ENCODE data around the gene CREB1. TPM values are rescaled to one million over a fixed set of nuclear protein-coding genes. Genes with fewer than 3 reads are reported as not detected.

CREB1 gene
- total RNA-seq, 1 donor from 2014 or later, result 109 TPM

- FAIRE-seq, result no peak
- no peak for DNase-seq (ENCODE audit: low spot score in 2 of 2)
Measured at GRCh38 chr2:207534417-207534816, 4.7 kb downstream of the CREB1 start.

GRCh38 chr2:207539470-207539869 is 9.7 kb downstream of the CREB1 start:
- DNase-seq (ENCODE audit: low spot score in 2 of 2), result no peak
- FAIRE-seq, result no peak

- FAIRE-seq (peak; percentile 23), DNase-seq (ENCODE audit: low spot score in 2 of 2) (no peak)
Measured at GRCh38 chr2:207540431-207540830, 10.7 kb downstream of the CREB1 start.

GRCh38 chr2:207541933-207542332 is 12.2 kb downstream of the CREB1 start:
- DNase-seq (ENCODE audit: low spot score in 2 of 2) (no peak), FAIRE-seq (no peak)

- FAIRE-seq, result no peak
- DNase-seq (ENCODE audit: low spot score in 2 of 2), result no peak
Measured at GRCh38 chr2:207543272-207543671, 13.5 kb downstream of the CREB1 start.

GRCh38 chr2:207546822-207547221 is 17.1 kb downstream of the CREB1 start:
- DNase-seq (ENCODE audit: low spot score in 2 of 2), result no peak
- no peak for FAIRE-seq

GRCh38 chr2:207549145-207549544 is 19.4 kb downstream of the CREB1 start:
- DNase-seq (ENCODE audit: low spot score in 2 of 2) (no peak), FAIRE-seq (no peak)

- DNase-seq (ENCODE audit: low spot score in 2 of 2) (no peak), FAIRE-seq (no peak)
Measured at GRCh38 chr2:207558079-207558491, 28.3 kb downstream of the CREB1 start.

- no peak for FAIRE-seq
- DNase-seq (ENCODE audit: low spot score in 2 of 2), result no peak
Measured at GRCh38 chr2:207561386-207562080, 31.8 kb downstream of the CREB1 start.

- DNase-seq (ENCODE audit: low spot score in 2 of 2), result no peak
- no peak for FAIRE-seq
Measured at GRCh38 chr2:207565736-207566500, 36.2 kb downstream of the CREB1 start.

GRCh38 chr2:207567671-207568070 is 37.9 kb downstream of the CREB1 start:
- FAIRE-seq (no peak), DNase-seq (ENCODE audit: low spot score in 2 of 2) (no peak)

GRCh38 chr2:207571370-207571769 is 41.6 kb downstream of the CREB1 start:
- FAIRE-seq (no peak), DNase-seq (ENCODE audit: low spot score in 2 of 2) (no peak)

GRCh38 chr2:207584952-207585351 is 55.2 kb downstream of the CREB1 start:
- no peak for FAIRE-seq
- DNase-seq (ENCODE audit: low spot score in 2 of 2), result no peak

GRCh38 chr2:207587305-207587704 is 57.5 kb downstream of the CREB1 start:
- DNase-seq (ENCODE audit: low spot score in 2 of 2) (no peak), FAIRE-seq (no peak)

- DNase-seq (ENCODE audit: low spot score in 2 of 2) (no peak), FAIRE-seq (no peak)
Measured at GRCh38 chr2:207589143-207589542, 59.4 kb downstream of the CREB1 start.

GRCh38 chr2:207593277-207593676 is 63.5 kb downstream of the CREB1 start:
- no peak for FAIRE-seq

GRCh38 chr2:207594264-207594663 is 64.5 kb downstream of the CREB1 start:
- no peak for FAIRE-seq
- no peak for DNase-seq (ENCODE audit: low spot score in 2 of 2)

More at GRCh38 chr2:207593277-207593676, 63.5 kb downstream of the CREB1 start:
- no peak for DNase-seq (ENCODE audit: low spot score in 2 of 2)

- FAIRE-seq (no peak), DNase-seq (ENCODE audit: low spot score in 2 of 2) (no peak)
Measured at GRCh38 chr2:207594731-207595130, 65.0 kb downstream of the CREB1 start.

- FAIRE-seq (no peak), DNase-seq (ENCODE audit: low spot score in 2 of 2) (no peak)
Measured at GRCh38 chr2:207599636-207600035, 69.9 kb downstream of the CREB1 start.

GRCh38 chr2:207600231-207600630 is 70.5 kb downstream of the CREB1 start:
- no peak for DNase-seq (ENCODE audit: low spot score in 2 of 2)
- FAIRE-seq, result no peak

- DNase-seq (ENCODE audit: low spot score in 2 of 2), result no peak
- no peak for FAIRE-seq
Measured at GRCh38 chr2:207601774-207602173, 72.0 kb downstream of the CREB1 start.

GRCh38 chr2:207603486-207603885 is 73.7 kb downstream of the CREB1 start:
- FAIRE-seq, result no peak
- no peak for DNase-seq (ENCODE audit: low spot score in 2 of 2)

Measured in frontal cortex (tissue), 4 donors.